ENCODE measurements around the gene ATF7IP.

ATF7IP gene

GRCh38 chr12:14387219-14387871 lies 21.9 kb downstream of the ATF7IP start:
- no peak overlapping the region for H3K27ac ChIP-seq

GRCh38 chr12:14390449-14390848 lies 25.0 kb downstream of the ATF7IP start:
- TF ChIP-seq CTCF (IDR thresholded peaks at IDR 0.05) (no peak), ZFX (IDR thresholded peaks at IDR 0.05; ENCODE audit: borderline replicate concordance) (no peak)
- H3K27ac ChIP-seq: no peak overlapping the region

More at GRCh38 chr12:14387219-14387871, 21.9 kb downstream of the ATF7IP start:
- TF ChIP-seq ZFX (IDR thresholded peaks at IDR 0.05; ENCODE audit: borderline replicate concordance) (no peak), CTCF (IDR thresholded peaks at IDR 0.05) (no peak)

- no peak overlapping the region for H3K27ac ChIP-seq
- TF ChIP-seq CTCF (IDR thresholded peaks at IDR 0.05) (no peak), ZFX (IDR thresholded peaks at IDR 0.05; ENCODE audit: borderline replicate concordance) (no peak)
Measured at GRCh38 chr12:14390870-14391530, 25.5 kb downstream of the ATF7IP start.

GRCh38 chr12:14393751-14394150 lies 28.3 kb downstream of the ATF7IP start:
- peak overlapping the region; percentile 40 for H3K27ac ChIP-seq

GRCh38 chr12:14394317-14395073 lies 29.0 kb downstream of the ATF7IP start:
- TF ChIP-seq CTCF (IDR thresholded peaks at IDR 0.05) (peak; percentile 15; the same call in 1 of the 2 replicates), ZFX (IDR thresholded peaks at IDR 0.05; ENCODE audit: borderline replicate concordance) (no peak)
- peak overlapping the region; percentile 40 for H3K27ac ChIP-seq

More at GRCh38 chr12:14393751-14394150, 28.3 kb downstream of the ATF7IP start:
- TF ChIP-seq ZFX (IDR thresholded peaks at IDR 0.05; ENCODE audit: borderline replicate concordance) (no peak), CTCF (IDR thresholded peaks at IDR 0.05) (no peak)

- no peak for TF ChIP-seq CTCF (IDR thresholded peaks at IDR 0.05)
- TF ChIP-seq ZFX (IDR thresholded peaks at IDR 0.05; ENCODE audit: borderline replicate concordance): no peak
- peak overlapping the region; percentile 40 for H3K27ac ChIP-seq
Measured at GRCh38 chr12:14395074-14395778, 29.7 kb downstream of the ATF7IP start.

Data from 22Rv1 (cell line).